Hindlimb muscle (tissue), 1 donor: Measurements from ENCODE around the gene XG. TPM values are rescaled to one million over a fixed set of nuclear protein-coding genes. Genes with fewer than 3 reads are reported as not detected.
"Not testable (repeated sequence)": the region's sequence is repeated elsewhere in the genome, so short reads cannot be mapped to it uniquely, and the experiment has no call there.

Experiments
- DNase-seq: peaks from one replicate; pipeline ENCODE4 v3.0.0-alpha.2; 2013
- polyA plus RNA-seq: library from polyadenylated mRNA; unstranded; fragments of 120-200 nt; gene quantifications from one replicate; pipeline ENCODE4 v1.2.1, GENCODE V29; 2013; ENCODE audit not compliant: insufficient read length

Gene XG
- polyA plus RNA-seq, 1 donor: 0.65 TPM

- no peak for DNase-seq
Observed at GRCh38 chrX:2781698-2782097, 29.9 kb downstream of the XG start.

- no peak for DNase-seq
Observed at GRCh38 chrX:2782171-2782570, 30.3 kb downstream of the XG start.

GRCh38 chrX:2782778-2783177, 30.9 kb downstream of the XG start:
- DNase-seq: no peak

- no peak for DNase-seq
Observed at GRCh38 chrX:2784026-2784425, 32.2 kb downstream of the XG start.

DNA sequence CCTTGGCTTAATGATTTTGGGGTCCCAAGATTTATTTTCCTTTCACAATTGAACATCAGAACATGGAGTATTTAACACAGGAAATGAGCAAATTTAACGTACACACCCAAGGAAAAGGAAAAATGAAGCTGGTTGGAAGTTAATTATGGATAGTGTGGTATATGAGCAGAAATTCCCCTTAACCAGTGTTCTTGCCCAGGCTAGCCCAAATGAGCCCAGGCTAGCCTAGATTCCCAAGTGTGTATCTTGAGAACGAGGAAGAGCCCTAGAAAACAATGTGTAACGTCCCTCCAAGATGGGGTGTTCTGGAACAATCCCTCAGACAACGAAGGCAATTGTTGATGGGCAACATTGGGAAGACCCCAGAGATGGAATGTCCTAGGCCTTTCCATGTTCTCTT, 33.7 kb downstream of the XG start:
- no peak for DNase-seq

- no peak for DNase-seq
Observed at GRCh38 chrX:2788980-2789379, 37.1 kb downstream of the XG start.

- DNase-seq: no peak
Observed at GRCh38 chrX:2789569-2789968, 37.7 kb downstream of the XG start.

- DNase-seq: no peak
Observed at GRCh38 chrX:2793752-2794151, 41.9 kb downstream of the XG start.

DNA sequence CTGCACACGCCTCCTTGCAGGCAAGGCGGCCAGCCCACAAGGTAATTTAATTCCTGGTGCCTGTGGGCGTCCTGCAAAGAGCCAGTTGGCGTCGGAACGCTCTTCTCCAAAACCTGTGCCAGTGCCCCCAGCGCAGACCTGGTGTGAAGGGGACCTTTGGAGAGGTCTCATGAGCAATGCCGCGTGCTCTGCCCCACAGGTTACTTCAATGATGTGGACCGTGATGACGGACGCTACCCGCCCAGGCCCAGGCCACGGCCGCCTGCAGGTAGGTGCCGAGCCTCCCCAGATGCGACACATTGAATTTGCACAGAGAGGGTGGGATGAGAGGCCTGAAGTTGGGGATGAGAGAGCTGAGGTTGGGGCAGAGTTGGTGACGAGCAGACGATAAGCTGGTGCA, 42.5 kb downstream of the XG start:
- no peak for DNase-seq

DNA sequence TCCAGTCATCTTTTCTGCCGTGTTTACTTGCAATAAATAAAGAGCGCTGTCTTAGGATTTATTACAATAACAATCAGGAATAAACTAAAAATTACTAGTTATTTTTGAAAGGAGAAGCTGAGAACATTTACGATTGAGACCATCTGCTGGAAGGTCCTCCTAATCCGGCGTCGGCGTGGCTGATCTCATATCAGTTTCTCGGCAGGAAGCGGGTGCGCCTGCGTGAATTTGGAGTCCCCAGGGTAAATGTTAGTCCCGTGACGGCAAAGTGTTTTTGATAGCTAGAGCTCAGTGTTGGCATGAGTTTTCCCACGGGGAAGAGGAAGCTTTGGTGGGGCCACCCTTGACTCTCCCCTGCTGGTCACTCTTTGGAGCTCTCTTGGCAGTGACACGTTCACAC, 45.0 kb downstream of the XG start:
- DNase-seq: not testable (repeated sequence)

DNA sequence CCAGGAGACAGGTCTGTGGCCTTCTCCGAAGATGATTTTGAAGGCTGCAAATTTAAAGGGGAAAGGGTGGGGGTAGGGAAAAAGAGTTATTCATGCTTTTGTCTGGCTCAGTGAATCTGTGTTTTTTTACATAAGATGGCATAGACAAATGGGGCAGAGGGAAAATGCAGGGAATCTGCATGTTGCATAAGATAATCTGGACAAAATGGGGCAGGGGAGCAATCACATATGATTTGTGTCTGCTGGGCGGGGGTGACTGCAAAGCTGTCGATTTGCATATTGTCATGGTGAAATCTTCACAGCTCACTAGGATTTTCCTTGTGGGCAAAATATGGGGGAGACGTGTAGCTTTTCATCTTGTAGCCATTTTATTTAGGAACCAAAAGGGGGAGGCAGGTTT, 47.5 kb downstream of the XG start:
- no peak for DNase-seq

GRCh38 chrX:2799980-2800379, 48.1 kb downstream of the XG start:
- not testable (repeated sequence) for DNase-seq

GRCh38 chrX:2801223-2801622, 49.4 kb downstream of the XG start:
- DNase-seq: no peak

- DNase-seq: not testable (repeated sequence)
Observed at GRCh38 chrX:2802376-2803090, 50.7 kb downstream of the XG start.

DNA sequence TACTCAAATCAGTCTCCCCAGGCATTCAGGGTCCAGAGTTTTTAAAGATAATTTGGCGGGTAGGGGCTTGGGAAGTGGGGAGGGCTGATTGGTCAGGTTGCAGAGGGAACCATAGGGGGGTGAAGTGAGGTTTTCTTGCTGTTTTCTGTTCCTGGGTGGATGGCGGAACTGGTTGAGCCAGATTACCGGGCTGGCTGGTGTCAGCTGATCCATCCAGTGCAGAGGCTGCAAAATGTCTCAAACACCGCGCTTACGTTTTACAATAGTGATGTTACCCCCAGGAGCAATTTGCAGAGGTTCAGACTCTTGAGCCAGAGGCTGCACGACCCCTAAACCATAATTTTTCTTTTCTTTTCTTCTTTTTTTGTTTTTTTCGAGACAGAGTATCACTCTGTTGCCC, 51.6 kb downstream of the XG start:
- DNase-seq: not testable (repeated sequence)

GRCh38 chrX:2804106-2804843, 52.4 kb downstream of the XG start:
- DNase-seq: not testable (repeated sequence)

DNA sequence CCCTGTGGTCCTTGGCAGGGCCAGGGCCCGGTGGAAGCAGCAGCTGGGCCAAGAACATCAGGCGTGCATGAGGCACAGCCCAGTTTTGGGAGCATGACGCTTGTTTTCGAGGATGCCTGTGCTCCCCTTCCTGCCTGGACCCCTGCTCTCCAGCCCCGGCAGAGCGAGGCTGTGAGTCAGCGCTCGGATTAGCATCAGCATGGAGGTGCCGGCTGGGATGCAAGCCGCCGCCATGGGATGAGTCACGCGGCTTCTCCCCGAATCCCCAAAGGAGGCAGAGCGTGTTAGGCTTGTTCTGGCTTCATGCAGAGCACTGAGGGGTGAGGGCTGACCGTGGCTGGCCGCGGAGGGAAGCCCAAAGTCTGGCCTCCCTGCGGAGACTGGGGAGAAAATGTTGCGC, 53.0 kb downstream of the XG start:
- DNase-seq: not testable (repeated sequence)

GRCh38 chrX:2811271-2811670, 59.4 kb downstream of the XG start:
- no peak for DNase-seq

GRCh38 chrX:2812161-2812907, 60.5 kb downstream of the XG start:
- not testable (repeated sequence) for DNase-seq

DNA sequence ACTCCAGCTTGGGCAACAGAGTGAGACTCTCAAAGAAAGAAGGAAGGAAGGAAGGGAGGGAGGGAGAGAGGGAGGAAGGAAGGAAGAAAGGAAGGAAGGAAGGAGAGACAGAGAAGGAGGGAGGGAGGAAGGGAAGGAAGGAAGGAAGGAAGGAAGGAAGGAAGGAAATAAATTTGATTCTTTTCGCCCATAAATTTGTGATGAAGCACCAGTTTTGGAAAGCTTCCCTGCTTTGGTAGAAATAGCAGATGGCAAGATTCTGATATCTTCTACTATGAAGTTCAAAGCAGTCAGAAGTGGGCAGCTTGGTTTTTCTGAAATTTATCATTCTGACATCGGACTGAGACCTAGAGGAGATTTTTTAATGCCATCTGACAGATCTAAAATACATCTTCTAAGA, 65.2 kb downstream of the XG start:
- DNase-seq: no peak

GRCh38 chrX:2819345-2820135, 67.7 kb downstream of the XG start:
- no peak for DNase-seq

- DNase-seq: no peak
Observed at GRCh38 chrX:2820136-2820771, 68.4 kb downstream of the XG start.
